Hepatic stellate cell (primary cell): ENCODE results near the gene SULT4A1.
A peak's percentile ranks its signal among the peaks of the same experiment; 100 is the strongest.
"Not testable (repeated sequence)": the region's sequence is repeated elsewhere in the genome, so short reads cannot be mapped to it uniquely, and the experiment has no call there.

Experiments used
- DNase-seq: peaks from one replicate; pipeline ENCODE4 v3.0.0; 2011; ENCODE audit warnings: low spot score

SULT4A1 gene

DNA sequence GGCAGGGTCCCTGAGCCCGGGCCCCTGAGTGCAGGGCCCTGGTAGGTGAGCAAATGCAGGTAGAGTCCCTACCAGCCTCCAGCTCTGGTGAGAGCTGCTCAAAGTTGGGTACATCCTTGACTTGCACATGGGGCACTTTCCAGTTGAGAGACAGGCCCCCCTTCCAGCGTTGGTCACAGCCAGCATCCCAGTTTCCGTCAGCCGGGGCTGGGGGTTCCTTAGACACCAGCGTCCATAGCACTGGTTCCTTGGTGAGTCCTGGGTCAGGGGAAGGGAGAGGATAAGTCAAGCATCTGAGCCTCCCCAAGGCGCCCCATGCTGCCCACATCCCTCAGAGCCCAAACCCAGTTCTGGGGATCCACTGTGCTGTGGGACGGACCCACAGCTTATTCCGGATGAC is 23.9 kb upstream of the SULT4A1 start:
- no peak for DNase-seq

DNA sequence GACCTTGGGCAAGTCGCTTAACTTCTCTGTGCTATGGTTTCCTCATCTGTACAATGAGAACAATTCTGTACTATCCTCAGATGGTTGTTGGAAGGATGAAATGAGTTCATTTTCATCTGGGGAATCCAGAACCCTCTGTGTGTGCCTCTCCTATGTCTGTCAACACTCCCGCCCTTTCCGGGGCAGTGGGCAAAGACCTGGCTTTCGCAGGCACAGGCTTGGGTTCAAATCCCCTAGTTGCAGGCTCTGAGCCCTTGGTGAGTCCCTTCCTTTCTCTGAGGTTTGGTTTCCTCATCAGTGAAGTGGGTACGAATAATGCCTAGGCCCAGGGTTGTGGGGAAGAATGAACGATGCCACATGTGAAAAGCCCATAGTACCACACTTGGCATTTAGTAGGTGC is 23.5 kb upstream of the SULT4A1 start:
- DNase-seq, result no peak

DNA sequence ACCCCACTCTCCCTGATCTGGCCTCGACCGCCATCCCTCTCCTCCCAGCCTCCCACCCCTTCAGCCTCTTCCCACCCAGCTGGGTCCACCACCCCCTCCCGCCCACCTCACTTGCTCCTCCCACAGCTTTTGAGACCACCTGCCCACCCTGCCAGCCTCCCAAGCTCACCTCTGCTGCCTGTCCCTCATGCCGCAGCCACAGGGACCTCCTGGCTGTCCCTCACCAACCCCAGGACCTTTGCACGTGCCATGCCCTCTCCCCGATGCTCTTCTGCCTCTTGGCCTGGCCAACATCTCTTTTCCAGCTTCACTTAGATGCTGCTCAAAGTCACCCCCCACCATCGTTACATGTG is 23.0 kb upstream of the SULT4A1 start:
- DNase-seq, result no peak

DNA sequence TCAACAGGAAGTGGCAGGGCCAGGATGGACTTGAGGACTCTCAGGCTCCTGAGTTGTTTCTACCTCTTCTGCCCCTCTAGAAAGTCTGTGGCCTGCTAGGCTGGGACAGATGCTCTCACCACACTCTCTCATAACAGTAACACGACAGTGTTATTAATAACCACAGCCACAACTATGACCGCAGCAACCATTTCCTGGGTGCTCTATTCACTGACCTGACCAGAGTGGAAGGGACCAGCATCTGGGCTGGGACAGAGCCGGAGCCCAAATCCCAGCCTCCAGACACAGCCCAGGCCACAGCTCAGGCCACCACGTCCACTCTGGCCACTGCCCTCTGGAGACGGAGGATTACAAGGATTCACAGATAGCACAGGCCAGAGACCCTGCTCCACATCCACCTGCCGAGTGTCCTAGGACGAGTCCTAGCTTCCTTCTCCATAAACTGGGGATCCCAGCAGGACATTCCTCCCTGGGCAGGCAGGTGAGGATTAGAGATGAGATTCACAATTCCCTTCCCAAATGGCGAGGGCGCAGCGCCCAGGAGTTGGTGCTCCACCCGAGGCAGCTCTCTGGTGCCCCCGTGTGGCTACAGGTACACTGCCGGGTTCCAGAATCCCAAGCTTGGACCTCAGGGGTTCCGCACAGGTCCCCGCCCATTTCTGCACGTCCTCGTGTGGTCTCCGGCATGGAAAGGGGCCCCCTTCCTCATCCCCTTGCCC is 22.4 kb upstream of the SULT4A1 start:
- DNase-seq, result peak; percentile 75

DNA sequence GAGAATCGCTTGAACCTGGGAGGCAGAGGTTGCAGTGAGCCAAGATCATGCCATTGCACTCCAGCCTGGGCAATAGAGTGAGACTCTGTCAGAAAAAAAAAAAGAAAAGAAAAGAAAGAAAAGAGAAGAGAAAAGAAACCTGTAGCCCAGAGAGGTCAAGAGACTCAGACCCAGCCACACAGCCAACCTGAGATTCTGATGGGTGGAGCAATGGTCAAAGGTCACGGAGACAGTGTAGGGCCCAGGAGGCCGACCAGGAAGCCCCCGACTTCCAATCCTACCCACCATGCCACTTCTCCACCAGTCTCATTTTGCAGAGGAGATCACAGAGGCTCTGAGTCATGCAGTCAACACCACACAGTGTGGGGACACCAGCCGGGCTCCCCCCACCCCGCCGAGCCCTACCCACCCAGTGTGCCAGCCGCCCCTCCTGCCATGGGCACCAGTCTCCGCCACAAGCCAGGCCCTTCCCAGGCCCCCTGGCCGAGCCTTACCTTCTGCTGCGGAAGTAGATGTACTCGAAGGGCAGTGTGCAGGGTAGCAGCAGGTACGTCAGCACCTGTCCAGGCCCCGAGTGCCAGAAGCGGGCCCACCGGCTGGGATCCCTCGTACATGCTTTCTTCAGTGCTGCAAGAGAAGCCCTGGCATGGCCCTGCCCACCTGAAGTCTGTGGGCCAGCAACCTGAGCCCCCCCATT is 21.6 kb upstream of the SULT4A1 start:
- DNase-seq, result no peak

DNA sequence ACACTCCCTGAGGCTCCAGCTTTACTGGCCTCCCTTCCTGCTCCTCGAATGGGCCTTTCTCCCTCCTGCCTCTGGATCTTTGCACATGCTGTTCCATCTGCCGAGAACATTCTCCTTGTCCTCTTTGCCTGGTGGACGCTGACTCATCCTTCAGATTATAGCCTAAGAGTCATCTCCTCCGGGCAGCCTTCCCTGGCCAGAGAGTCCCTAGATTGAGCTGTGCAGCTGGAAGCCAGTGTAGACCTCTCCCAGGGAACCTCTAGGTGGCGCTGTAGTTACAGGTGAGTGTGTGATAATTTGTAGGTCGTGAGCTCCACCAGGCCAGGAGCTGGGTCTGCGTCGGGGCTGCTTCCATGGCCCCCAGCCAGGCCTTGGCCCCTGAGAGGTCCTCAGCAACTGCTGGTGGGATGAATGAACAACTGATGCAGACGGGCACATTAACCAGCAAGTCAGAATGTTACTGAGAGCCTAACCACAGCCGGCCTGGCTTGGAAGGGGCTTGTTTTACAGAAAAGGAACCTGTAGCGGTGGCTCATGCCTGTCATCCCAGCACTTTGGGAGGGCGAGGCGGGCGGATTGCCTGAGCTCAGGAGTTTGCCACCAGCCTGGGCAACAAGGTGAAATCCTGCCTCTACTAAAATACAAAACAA is 20.8 kb upstream of the SULT4A1 start:
- DNase-seq, result peak; percentile 84

DNA sequence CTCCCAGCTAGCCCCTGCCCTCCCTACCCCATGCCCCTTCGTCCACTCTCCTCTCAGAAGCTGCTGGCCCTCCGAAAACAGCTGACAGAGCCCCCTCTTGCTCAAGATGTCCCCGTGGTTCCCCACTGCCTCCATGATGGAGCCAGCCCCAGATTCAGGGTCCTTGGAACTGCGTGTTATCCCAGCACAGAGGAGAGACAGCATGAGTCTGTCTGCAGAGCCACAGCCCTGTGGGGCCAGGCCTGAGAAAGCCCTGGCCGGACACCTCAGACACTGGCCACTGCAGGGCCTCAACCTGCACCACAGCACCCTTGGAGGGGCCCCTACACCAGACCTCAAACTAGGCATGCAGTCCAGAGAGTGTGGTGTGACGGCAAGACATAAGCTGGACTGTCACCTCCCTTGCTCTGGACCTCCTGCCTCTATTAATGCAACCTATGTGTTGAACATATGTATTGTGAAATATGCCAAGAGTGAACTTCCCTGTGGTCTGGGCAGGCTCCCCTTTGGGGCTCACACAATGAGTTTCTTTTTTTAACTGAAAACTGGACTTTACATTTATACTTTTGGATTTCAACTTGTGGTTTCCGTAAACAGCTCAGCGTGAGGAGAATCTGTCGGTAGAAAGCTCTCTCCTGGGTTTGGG is 19.9 kb upstream of the SULT4A1 start:
- DNase-seq, result no peak

DNA sequence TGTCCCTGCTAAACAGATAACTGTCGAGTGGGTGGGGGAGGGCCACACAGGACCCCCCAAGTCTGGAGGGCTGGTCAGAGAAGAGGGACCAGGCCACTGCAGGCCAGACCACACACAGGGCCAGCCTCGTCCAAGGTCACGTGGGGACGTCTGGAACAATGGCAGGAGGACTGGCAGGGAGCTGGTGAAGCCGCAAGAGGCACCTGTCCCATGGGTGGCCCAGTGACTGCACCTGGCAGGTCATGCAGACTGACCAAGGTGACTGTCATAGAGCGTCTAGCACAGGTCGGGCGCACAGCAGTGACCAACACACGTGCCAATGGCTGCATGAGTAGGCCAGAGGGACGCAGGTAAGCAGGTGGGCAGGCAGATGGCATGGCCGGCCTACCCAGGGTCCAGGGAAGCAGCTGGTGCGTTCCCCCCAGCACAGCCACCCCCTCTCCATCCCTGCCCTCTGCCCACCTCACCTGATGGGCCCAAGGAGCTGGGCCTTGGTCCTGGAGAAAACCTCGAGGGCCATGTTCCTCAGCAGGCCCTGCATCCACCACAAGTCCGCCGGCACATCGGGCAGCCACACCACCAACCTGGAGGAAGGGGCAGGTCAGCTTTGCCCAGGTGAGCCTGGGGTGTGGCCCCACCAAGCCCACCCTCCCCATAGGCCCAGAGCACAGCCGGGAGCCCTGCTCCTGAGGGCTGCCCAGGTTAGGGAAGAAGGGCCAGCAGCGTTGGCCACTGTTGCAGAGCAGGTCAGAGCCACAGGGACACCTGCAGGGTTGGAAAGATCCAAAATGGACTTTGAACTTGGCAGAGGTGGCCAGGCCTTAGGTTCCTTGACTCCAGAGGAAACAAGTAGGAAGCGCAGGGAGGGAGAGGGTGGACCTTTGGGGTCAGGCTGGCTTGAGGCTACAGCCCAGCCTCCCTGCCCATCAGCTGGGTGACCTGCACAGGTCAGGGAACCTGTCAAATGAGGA is 19.1 kb upstream of the SULT4A1 start:
- DNase-seq, result no peak

DNA sequence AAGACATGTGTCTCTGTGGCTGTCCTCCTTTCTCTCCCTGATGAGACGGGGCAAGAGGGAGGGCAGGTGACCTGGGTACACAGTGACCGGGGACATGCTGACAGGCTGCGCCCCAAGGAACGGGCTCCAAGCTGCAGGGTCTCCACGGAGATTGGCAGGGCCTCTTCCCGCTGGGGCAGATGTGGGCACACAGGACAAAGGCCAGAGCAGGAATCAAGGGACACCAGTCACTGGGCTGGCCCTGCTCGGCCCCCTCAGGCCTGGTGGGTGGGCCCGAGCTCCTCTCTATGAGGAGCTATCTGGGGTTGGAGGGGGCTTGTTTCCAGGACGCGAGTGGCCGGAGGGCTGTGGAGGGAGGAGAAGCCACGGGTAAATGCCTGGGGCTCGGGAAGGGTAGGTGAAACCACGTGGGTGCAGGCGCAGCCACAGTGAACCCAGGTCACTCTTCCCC is 18.3 kb upstream of the SULT4A1 start:
- no peak for DNase-seq

DNA sequence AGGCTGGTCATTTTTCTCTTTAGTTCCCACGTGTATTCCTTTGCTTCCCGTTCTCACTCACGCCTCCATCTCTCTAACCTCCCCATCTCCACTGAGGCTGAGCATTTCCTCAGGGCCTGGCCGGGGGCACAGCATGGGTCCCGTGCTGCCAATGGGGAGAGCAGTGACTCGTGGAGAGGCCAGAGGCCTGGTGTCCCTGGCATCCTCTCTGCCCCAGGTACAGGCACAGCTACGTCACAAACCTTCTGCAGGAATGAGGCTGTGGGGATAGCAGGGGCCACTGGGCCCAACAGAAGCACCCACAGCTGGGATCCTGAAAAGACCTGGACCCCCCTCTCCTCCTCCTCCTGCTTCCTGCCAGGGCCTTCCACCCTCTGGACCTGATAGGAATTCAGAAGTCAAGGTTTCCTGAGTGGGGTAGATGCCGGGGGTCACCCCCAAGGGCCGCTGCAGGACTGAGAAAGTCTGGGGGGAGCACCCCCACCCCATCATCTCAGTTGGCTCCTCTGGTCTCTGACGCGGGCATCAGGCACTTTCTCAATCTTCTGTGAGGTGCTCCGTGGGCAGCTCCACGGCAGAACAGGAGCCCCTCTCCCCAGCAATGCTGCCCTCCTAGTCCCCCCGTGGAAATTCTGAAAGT is 17.7 kb upstream of the SULT4A1 start:
- no peak for DNase-seq

DNA sequence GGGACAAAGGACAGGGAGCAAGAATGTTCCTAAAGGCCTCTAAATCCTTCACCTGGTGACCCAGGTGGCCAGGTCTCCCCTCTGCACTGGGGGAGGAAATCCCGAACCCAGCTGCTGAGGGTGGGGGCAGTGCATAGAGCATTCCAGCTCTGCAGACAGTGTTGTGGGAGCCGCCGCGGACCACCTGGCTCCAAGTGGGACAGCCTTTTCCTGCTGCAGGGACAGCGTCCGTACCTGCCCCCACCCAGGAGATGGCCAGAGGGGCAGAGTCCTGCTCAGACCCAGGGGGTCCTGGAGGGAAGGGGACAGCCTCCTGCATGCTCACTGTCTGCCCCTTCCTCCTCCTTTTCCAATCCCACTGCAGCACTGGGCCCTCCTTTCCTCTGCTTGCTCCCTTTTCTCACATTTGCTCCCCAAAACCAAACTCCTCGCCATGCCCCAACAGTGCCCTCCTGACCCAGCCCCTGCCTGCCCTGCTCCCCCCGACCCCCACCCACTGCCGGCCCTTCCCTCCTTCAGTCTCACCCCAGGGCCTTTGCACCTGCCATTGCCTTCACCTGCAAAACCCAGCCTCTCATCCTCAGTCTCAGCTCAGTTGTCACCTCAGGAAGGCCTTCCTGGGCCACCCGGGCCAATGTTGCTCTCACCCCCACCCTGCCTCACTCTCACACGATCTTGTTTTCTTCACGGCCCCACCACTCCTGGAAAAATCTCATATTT is 16.7 kb upstream of the SULT4A1 start:
- no peak for DNase-seq

DNA sequence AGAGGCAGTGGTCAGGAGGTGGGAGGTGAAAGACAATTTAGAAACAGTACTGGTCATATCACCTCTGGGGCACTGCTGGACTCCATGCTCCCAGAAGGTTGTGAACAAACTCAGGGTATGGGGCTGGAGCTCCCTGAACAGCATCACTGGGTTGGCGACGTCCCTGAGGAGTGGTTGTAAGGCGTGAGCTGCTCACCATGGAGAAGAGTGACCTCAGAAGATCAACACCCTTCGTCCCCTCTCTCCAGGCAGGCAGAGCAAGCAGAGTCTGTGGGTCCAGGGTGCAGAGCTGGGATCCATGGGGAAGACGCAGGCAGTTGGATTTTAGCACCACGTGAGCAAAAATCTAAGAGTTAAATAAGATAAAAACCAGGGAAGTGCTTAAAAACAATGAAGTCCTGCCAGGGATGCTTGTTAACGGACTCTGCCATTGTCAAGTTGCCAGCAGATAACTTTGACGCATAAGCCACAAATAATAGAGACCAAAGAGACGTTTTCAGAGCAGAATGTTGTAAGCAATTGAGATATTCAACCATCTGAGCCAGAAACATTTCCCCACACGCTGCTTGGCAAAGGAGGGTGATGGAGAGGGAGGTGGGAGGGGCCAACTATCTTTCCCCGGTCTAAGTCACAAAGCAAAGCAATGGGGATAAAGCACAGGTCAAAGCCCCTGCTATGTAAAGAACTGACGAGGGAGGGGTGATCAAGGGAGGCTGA is 15.9 kb upstream of the SULT4A1 start:
- no peak for DNase-seq

DNA sequence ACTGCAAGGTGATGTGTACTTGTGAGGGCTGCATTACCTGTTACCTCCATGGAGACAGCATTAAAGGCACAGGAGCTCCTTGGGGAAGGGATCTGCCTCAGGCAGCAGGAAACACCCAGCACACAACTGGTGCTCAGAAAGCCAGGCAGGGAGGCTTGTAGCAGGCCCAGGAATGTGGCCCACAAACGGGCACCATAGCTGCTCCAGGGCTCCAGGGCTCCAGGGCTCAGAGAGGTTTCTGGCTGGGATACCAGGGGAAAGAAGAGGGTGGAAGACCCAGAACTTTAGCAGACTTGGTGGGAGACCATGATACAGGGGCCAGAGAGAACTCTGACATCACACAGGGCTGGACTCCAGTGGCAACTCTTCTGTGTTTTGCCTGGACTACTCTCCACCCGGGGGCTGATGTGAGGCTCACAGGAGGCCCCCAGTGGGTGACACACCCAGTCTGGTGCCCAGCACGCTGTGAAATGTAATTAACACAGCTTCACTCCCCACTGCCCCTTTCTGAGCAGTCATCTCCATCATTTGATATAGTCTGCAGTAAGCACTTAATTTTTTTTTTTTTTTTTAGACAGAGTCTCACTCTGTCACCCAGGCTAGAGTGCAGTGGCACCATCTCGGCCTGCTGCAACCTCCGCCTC is 14.7 kb upstream of the SULT4A1 start:
- no peak for DNase-seq

DNA sequence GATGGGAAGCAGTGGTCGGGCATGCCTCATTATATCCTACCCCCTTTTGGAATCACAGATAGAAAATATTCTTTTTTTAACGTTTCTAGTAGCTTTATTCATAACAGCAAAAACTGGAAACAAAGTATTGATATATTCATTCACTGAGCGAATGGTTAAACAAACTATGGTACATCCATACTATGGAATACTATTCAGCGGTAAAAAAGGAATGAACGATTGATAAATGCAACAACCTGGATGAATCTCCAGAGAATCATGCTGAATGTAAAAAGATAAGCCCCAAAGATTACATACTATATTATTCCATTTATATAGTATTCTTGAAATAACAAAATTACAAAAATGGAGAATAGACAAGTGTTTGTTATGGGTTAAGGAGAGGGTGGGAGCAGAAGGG is 7.5 kb upstream of the SULT4A1 start:
- DNase-seq, result no peak

DNA sequence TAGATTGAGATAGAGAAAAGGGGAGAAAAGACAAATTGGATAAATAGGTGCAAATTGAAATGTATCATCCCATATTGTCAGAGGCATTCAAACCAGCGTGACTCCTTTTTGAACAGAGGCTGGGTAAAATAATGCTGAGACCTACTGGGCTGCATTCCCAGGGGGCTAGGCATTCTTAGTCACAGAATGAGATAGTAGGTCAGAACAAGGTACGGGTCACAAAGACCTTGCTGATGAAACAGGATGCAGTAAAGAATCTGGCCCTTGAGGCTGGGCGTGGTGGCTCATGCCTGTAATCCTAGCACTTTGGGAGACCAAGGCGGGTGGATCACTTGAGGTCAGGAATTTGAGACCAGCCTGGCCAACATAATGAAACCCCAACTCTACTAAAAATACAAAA is 6.7 kb upstream of the SULT4A1 start:
- DNase-seq, result not testable (repeated sequence)

DNA sequence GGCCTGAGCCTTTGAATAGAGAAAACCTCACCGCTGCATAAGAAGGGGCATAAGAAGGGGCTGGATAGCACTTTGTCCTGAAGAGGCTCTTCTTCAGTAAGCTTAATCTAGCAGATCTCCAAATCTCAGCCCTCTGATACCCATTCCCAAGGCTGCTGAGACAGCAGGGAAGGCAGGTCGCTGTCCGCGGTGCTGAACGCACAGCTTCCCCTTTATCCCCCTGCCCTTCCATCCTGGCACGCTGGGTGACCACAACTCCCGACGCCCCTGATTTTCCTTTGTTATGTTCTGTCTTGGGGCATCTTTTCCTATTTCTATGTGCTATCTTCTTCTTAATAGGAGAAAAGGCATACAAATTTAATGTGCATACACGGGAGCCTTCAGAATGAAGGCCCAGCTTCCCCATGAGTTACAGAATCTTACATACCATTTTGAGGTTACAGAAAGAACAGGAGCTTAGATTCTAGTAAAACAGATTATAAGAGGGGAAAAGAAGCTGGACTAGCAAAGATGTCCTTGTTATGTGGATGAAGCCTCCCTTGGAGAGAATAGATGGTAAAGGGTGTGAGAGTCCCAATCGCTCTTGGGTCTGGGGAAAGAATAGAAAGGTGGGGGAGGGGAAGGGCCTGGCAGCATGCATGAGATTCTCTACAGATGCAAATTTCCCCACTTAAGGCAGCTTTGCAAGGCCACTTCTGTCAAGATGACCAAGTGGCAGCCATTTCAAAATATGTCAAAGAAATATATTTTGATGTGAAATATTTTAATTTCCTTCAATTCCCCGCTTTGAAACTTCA is 5.7 kb upstream of the SULT4A1 start:
- DNase-seq, result peak; percentile 61

DNA sequence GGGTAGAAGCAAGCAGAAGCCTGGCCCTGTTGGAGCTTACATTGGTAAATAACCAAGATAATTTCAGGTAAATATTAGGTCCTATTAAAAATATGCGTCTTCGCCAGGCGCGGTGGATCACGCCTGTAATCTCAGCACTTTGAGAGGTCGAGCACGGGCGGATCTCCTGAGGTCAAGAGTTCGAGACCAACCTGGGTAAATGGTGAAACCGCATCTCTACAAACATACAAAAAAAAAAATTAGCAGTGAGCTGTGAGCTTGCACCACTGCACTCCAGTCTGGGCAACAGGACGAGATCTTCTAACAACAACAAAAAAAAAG is 529 bp upstream of the SULT4A1 start:
- DNase-seq, result no peak

DNA sequence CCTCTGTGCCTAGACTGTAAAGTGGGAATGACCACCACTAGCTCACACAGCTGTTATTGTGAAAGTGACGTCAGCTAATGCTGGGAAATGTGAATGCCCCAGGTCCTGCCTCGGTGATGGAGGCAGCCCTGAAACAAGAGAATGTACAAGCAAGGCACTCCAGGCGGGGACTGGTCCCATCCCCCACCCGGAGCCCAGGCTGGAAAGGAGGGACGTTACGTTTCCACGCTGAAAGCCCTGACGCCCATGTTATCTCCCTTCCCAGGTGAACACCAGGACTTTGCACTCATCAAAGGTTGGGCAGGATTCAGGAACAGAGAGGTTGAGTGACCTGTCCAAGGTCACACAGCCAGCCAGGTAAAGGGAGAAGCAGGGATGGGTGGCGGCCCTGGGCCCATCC is 784 bp downstream of the SULT4A1 start:
- no peak for DNase-seq

DNA sequence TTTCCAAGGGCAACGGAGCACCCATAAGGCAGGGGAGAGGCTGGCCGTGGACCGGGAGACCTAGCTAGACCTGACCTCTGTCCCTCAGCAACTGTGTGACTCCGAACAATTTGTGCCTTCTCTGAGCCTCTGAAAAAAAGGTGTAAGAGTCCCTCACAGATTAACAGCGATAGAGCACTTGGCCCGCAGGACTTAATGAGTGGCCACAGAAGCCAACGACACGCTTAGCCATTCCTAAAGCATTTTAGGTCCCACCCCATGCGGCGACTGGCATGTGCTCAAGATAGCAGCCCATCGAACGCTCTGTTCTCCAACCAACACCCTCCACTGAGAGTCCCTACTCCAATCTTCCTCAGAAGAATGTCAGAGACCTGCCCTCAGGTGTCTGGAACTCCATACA is 1.5 kb downstream of the SULT4A1 start:
- DNase-seq, result no peak
